RWPE1 (cell line): ENCODE measurements around the gene CCNC.

ENCODE experiments used
- CTCF ChIA-PET: fragments of 350-600 bp; sonication (Branson Sonifier 250); formaldehyde crosslinking; extraction: SDS; loops from one replicate; lab custom pipeline; 2021; lab: Yijun Ruan, JAX
- POLR2A ChIA-PET: fragments of 400-600 bp; formaldehyde crosslinking; extraction: SDS; loops from one replicate; lab custom pipeline; 2020; ENCODE audit warnings: antibody characterized with exemption; ENCODE audit not compliant: low non-redundant PET; lab: Yijun Ruan, JAX
- DNase-seq: peaks from one replicate; pipeline ENCODE4 v3.0.0; 2012; ENCODE audit warnings: low spot score
- H3K27ac ChIP-seq: fragments of 450-650 bp; 2 replicates; pipeline ENCODE4 v1.5.1; 2017
- TF ChIP-seq, protein P1 (sequence below): fragments of 450-650 bp; conservative IDR thresholded peaks from 2 replicates; pipeline ENCODE4 v1.5.1; 2017; ENCODE audit warnings: low read depth, mild to moderate bottlenecking

The CCNC gene

DNA sequence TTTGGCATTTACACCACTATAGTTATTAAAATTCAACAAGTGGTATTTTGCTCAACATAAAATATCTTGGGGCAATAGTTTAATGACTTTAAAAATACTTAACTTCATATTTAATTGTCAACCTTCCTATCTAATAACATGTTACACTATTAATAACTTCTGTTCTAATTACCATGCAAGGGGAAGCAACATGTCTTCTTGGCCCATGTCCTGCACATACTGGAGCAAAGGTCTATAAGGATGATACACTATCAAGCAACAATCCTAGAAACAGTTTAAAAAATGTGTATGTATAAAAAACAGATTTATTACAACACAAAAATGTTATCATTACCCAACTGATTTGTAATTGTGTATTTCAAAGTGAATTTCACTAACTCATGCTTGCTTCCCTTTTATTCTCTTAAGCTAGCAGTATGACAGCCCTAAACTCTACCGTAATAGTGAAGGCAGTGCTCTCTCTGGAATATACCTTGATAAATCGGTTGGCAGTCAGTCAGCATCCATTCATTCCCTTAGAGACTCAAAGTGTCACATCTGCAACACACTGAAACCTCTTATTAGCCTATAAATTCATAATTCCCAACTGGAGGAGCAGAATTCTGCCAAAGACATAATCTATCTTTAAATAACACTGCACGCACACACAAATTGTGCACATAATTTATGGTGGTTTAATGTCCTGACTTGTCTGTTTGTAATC lies 18.3 kb downstream of the CCNC start:
- H3K27ac ChIP-seq: no peak overlapping the region
- TF ChIP-seq, protein P1, sequence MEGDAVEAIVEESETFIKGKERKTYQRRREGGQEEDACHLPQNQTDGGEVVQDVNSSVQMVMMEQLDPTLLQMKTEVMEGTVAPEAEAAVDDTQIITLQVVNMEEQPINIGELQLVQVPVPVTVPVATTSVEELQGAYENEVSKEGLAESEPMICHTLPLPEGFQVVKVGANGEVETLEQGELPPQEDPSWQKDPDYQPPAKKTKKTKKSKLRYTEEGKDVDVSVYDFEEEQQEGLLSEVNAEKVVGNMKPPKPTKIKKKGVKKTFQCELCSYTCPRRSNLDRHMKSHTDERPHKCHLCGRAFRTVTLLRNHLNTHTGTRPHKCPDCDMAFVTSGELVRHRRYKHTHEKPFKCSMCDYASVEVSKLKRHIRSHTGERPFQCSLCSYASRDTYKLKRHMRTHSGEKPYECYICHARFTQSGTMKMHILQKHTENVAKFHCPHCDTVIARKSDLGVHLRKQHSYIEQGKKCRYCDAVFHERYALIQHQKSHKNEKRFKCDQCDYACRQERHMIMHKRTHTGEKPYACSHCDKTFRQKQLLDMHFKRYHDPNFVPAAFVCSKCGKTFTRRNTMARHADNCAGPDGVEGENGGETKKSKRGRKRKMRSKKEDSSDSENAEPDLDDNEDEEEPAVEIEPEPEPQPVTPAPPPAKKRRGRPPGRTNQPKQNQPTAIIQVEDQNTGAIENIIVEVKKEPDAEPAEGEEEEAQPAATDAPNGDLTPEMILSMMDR: no peak
- POLR2A ChIA-PET: no interaction called here
- no peak for DNase-seq
- CTCF ChIA-PET: no interaction called here

DNA sequence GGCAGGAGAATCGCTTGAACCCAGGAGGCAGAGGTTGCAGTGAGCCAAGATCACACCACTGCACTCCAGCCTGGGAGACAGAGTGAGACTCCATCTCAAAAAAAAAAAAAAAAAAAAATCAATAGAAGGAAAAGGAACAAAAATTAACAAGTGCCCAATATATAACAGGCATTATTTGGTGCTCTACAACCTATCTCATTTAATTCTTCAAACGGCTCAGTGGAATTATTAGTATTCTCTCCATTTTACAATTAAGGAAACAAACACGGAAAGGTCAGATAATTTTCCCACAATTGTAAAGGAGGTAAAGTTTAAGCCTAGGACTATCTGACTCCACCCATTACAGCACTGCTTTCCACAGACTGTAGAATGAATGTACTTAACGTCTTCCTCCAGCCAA lies 19.8 kb downstream of the CCNC start:
- DNase-seq: no peak
- POLR2A ChIA-PET: no interaction called here
- CTCF ChIA-PET: interaction anchor here (0.6 kb wide), 1 partner anchor 808 kb away, joined by 3 read pairs; no protein-coding TSS in a partner anchor
- no peak overlapping the region for H3K27ac ChIP-seq
- TF ChIP-seq, protein P1: no peak

DNA sequence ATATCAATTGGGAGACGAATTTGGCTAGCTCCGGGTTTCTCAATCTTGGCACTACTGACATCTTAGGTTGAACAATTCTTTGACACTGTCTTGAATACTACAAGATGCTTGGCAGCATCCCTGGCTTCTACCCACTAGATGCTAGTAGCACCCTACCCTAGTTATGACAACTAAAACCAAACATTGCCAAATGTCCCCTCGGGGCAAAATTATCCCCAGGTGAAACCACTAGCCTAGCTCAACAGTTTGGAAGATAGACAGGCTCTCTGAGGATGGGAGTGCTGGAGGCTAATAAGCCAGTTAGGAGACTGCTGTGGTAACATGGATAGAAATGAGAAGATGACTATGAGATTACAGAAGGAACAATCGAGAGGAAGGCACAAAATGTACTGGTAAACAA lies 20.9 kb downstream of the CCNC start:
- TF ChIP-seq, protein P1: no peak
- no peak for DNase-seq
- ChIA-PET POLR2A (no interaction called here), CTCF (interaction anchor here (0.9 kb wide), 1 partner anchor 9 kb away, joined by 7 read pairs; no protein-coding TSS in a partner anchor)
- H3K27ac ChIP-seq: no peak overlapping the region

DNA sequence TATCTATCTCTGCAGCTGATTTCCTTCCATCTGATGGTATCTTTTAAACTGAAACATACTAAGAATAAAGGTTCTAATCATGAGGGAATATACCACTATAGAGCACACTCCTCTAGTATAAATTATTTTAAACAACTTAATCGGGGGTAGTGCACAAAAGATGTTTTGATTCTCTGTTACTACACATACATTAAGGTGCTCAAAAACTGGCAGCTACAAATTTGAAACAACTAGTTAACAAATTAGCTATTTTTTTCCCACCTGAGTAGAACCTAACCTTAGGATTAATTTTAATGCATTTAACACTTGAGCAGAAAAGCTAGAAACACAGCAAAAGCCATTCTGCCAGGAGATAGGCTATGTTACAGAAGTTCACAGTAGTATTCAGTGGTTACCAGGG lies 23.0 kb downstream of the CCNC start:
- ChIA-PET POLR2A (no interaction called here), CTCF (interaction anchor here (0.7 kb wide), 1 partner anchor 15 kb away, joined by 5 read pairs; no protein-coding TSS in a partner anchor)
- TF ChIP-seq, protein P1: no peak
- no peak for DNase-seq
- H3K27ac ChIP-seq: no peak overlapping the region

DNA sequence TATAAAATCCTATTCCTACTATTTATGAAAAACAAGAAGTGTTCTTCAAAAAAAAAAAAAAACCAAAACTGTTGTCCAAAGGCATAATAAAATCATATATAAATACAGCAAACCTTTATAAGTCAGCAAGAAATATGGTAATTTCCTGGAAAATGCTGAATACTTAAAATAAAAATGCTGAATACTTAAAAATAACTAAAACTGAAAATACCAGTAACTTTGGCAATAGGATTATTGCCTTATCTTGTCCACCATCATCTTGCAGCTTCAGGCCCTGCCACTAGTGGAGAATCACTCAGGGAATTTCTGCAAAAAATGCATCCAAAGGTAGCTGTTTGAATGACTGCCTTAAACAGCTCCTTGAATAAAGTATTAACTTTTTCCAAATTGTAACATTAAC lies 24.5 kb downstream of the CCNC start:
- ChIA-PET POLR2A (no interaction called here), CTCF (interaction anchor here (0.6 kb wide), 1 partner anchor 69 kb away, joined by 3 read pairs; no protein-coding TSS in a partner anchor)
- H3K27ac ChIP-seq: no peak overlapping the region
- no peak for DNase-seq
- TF ChIP-seq, protein P1: no peak

DNA sequence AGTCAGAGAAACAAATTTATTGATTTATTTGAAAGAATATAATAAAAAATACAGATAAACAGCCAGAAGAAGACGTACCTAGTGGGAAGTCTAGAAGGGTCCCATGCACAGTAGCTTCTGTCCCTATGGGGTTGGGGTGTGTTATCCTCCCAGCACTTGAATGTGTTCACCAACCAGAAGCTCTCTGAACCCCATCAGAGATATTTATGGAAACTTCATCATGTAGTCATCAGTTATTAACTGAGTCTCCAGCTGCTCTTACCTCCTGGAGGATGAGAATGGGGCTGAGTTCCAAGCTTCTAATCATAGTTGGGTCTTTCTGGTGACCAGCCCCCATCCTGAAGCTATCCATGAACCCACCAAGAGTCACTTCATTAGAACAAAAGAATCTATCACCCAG lies 37.8 kb downstream of the CCNC start:
- TF ChIP-seq, protein P1: no peak
- DNase-seq: no peak
- ChIA-PET CTCF (interaction anchor here (0.8 to 1.8 kb wide), 2 partner anchors 9 to 23 kb away, joined by 3 to 8 read pairs; no protein-coding TSS in a partner anchor), POLR2A (no interaction called here)
- no peak overlapping the region for H3K27ac ChIP-seq
